Breast epithelium (tissue), 3 donors: ENCODE measurements around the gene DRAXIN.

Experiments
- POLR2A ChIP-seq: fragments of 450-650 bp; IDR thresholded peaks from one replicate; pipeline ENCODE4 v1.6.1; 2016; ENCODE audit warnings: antibody characterized with exemption, mild to moderate bottlenecking, moderate library complexity
- POLR2AphosphoS5 ChIP-seq, 3 donors: sonication (generic); formaldehyde crosslinking; IDR thresholded peaks; one replicate each; pipeline ENCODE4 v1.6.1; 2017; ENCODE audit warnings: antibody characterized with exemption in 3 of 3

DNA sequence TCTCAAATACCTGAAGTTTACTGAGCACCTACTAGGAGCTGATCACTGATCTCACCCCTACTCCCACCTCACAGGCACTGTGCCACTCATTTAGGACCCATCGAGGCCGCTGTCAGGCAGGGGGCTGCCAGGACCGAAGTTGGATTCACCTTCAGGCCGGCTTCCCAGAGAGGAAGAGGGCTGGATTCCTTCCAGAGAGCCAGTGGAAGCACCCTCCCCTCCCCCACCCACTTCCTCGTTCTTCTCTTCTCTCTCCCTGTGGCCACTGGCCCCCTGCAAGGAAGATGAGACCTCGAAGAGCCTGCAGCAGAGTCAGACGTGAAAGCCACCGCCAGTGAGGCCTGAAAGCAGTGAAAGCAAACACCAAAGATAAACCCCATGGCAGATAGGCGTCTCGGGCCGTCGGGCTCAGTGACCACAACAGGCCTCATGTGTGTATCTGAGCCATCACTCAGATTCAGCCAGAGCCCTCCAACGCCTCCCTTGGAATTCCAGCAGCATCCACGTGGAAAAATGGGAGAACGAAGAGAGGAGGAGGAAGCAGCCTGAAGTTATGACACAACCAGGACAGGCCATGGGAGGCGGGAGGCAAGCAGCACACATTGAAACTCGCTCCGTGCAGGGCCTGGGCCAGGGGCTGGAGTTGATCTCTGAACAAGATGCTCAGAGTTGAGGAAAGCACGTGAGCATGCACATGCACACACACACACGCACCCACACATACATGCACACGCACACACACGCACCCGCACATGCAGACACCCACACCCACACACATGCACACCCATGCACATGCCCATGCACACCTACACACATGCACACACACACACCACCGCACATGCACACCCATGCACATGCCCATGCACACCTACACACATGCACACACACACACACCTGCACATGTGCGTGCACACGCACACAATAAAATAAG lies 38.3 kb downstream of the DRAXIN start:
- TF ChIP-seq POLR2A (no peak), POLR2AphosphoS5 (IDR thresholded peaks at IDR 0.05) (no peak)
